Measurements from ENCODE around the gene NRAP. TPM values are rescaled to one million over a fixed set of nuclear protein-coding genes. Genes with fewer than 3 reads are reported as not detected.

NRAP gene
- total RNA-seq, 6 donors from 2014 or later, result 0.11 TPM; not detected in 5

GRCh38 chr10:113704637-113705343 is 40.9 kb upstream of the NRAP start:
- no peak for DNase-seq
- peaks cover 0 to 14% (median 0%) of the 10 kb centered on the region in 4 donors for H3K36me3 ChIP-seq
- H3K4me3 ChIP-seq, result no peak overlapping the region
- ATAC-seq (ENCODE audit: low FRiP score in 2 of 2), result no peak
- no peak for TF ChIP-seq EP300 (IDR thresholded peaks at IDR 0.05)
- no peak for TF ChIP-seq POLR2AphosphoS5 (IDR thresholded peaks at IDR 0.05)
- TF ChIP-seq, protein P1, sequence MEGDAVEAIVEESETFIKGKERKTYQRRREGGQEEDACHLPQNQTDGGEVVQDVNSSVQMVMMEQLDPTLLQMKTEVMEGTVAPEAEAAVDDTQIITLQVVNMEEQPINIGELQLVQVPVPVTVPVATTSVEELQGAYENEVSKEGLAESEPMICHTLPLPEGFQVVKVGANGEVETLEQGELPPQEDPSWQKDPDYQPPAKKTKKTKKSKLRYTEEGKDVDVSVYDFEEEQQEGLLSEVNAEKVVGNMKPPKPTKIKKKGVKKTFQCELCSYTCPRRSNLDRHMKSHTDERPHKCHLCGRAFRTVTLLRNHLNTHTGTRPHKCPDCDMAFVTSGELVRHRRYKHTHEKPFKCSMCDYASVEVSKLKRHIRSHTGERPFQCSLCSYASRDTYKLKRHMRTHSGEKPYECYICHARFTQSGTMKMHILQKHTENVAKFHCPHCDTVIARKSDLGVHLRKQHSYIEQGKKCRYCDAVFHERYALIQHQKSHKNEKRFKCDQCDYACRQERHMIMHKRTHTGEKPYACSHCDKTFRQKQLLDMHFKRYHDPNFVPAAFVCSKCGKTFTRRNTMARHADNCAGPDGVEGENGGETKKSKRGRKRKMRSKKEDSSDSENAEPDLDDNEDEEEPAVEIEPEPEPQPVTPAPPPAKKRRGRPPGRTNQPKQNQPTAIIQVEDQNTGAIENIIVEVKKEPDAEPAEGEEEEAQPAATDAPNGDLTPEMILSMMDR (IDR thresholded peaks at IDR 0.05), result peak in 5 of 6 experiments; percentile 32 to 51 (median 44)
- no peak for TF ChIP-seq POLR2A (IDR thresholded peaks at IDR 0.05)
- no peaks in the 10 kb centered on the region for H3K9me3 ChIP-seq
- 46 to 55% methylated on average over 6 of the region's 6 CpGs for WGBS, 2 donors
- H3K4me1 ChIP-seq, result peaks cover 0 to 14% (median 8%) of the 10 kb centered on the region in 4 donors
- H3K27me3 ChIP-seq, result no peaks in the 10 kb centered on the region
- H3K27ac ChIP-seq, result no peak overlapping the region

- Histone ChIP-seq H3K27me3 (no peaks in the 10 kb centered on the region), H3K4me3 (no peak overlapping the region), H3K4me1 (no peaks in the 10 kb centered on the region), H3K36me3 (peaks cover 0 to 34% (median 22%) of the 10 kb centered on the region in 4 donors), H3K9me3 (peaks cover 0 to 15% (median 5%) of the 10 kb centered on the region in 4 donors), H3K27ac (no peak overlapping the region)
- TF ChIP-seq EP300 (IDR thresholded peaks at IDR 0.05) (no peak), POLR2AphosphoS5 (IDR thresholded peaks at IDR 0.05) (no peak), POLR2A (IDR thresholded peaks at IDR 0.05) (no peak)
- TF ChIP-seq, protein P1 (IDR thresholded peaks at IDR 0.05), result no peak
- no peak for ATAC-seq (ENCODE audit: low FRiP score in 2 of 2)
- no peak for DNase-seq
- 95 to 100% methylated on average over 2 to 3 of the region's 3 CpGs for WGBS, 2 donors
Measured at GRCh38 chr10:113697595-113697994, 33.8 kb upstream of the NRAP start.

GRCh38 chr10:113695691-113696090 is 31.9 kb upstream of the NRAP start:
- 79 to 89% methylated on average over 1 of the region's 1 CpG for WGBS, 2 donors
- no peaks in the 10 kb centered on the region for H3K4me1 ChIP-seq
- H3K27ac ChIP-seq, result no peak overlapping the region
- ATAC-seq (ENCODE audit: low FRiP score in 2 of 2) (no peak), DNase-seq (no peak)
- H3K27me3 ChIP-seq, result no peaks in the 10 kb centered on the region
- no peak overlapping the region for H3K4me3 ChIP-seq
- H3K36me3 ChIP-seq, result peaks cover 0 to 39% (median 25%) of the 10 kb centered on the region in 4 donors
- TF ChIP-seq POLR2A (IDR thresholded peaks at IDR 0.05) (no peak), EP300 (IDR thresholded peaks at IDR 0.05) (no peak), POLR2AphosphoS5 (IDR thresholded peaks at IDR 0.05) (no peak)
- TF ChIP-seq, protein P1 (IDR thresholded peaks at IDR 0.05), result no peak
- H3K9me3 ChIP-seq, result peaks cover 0 to 23% (median 7%) of the 10 kb centered on the region in 4 donors

- 93 to 97% methylated on average over 2 of the region's 2 CpGs for WGBS, 2 donors
- no peak overlapping the region for H3K27ac ChIP-seq
- ATAC-seq (ENCODE audit: low FRiP score in 2 of 2) (no peak), DNase-seq (no peak)
- TF ChIP-seq POLR2A (IDR thresholded peaks at IDR 0.05) (no peak), EP300 (IDR thresholded peaks at IDR 0.05) (no peak), POLR2AphosphoS5 (IDR thresholded peaks at IDR 0.05) (no peak)
- TF ChIP-seq, protein P1 (IDR thresholded peaks at IDR 0.05), result no peak
- H3K4me3 ChIP-seq, result no peak overlapping the region
- peaks cover 0 to 22% (median 16%) of the 10 kb centered on the region in 4 donors for H3K36me3 ChIP-seq
- H3K4me1 ChIP-seq, result no peaks in the 10 kb centered on the region
- peaks cover 0 to 23% (median 7%) of the 10 kb centered on the region in 4 donors for H3K9me3 ChIP-seq
- H3K27me3 ChIP-seq, result no peaks in the 10 kb centered on the region
Measured at GRCh38 chr10:113693348-113693747, 29.5 kb upstream of the NRAP start.
